ENCODE measurements around the gene CHST8.

- TF ChIP-seq POLR2A (IDR thresholded peaks at IDR 0.05) = no peak
- no peak for TF ChIP-seq CTCF (IDR thresholded peaks at IDR 0.05)
- no peak for TF ChIP-seq POLR2AphosphoS5 (IDR thresholded peaks at IDR 0.05; ENCODE audit: insufficient read depth in 1 of 2, low read depth in 1 of 2)
Measured at GRCh38 chr19:33750587-33751435, 129.1 kb downstream of the CHST8 start.
